ENCODE results near the gene TLE2. TPM values are rescaled to one million over a fixed set of nuclear protein-coding genes. Genes with fewer than 3 reads are reported as not detected.
"Not testable (repeated sequence)": the region's sequence is repeated elsewhere in the genome, so short reads cannot be mapped to it uniquely, and the experiment has no call there.

Gene TLE2
- total and polyA plus RNA-seq, 5 experiments from 2014 or later, result 7.0 to 21.1 (median 12.4) TPM

GRCh38 chr19:3020321-3020960 lies 8.6 kb downstream of the TLE2 start:
- Mint-ChIP-seq H3K27ac (no peak overlapping the region), H3K9me3 (no peaks in the 10 kb centered on the region)
- POLR2A ChIA-PET, result interaction anchor here (0.7 kb wide), 1 partner anchor 106 kb away, joined by 3 read pairs; no protein-coding TSS in a partner anchor

DNA sequence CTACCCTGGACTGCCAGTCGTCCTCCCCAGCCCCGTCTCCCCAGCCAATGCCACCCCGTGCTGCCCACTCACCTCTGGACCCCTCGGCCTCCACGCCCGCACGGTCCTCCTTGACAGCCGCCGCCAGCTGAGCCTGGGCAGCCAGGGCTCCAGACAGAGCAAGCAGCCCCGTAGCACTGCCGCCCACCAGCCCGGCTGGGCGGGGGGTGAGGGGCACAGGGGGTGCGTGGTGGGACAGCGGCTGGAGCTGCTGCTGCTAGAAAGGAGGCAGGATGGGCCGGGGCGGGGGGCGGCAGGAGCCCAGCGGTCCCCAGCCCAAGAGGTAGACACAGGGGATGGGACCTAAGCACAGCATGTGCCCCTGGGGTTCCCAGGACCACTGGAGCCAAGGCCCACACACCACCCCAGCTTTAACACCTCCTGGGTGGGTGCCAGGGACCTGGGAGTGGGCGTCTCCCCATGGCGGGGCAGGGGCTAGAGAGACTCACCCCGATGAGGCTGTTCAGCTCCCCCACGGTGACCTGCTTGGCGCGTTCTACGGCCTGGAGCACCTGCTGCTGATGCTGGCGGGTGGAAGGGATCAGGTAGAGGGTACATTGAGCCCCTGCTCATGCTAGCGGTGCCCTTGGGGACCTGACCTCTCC lies 9.7 kb downstream of the TLE2 start:
- H3K4me1 Mint-ChIP-seq, result peaks cover under 1 to 10% (median 6%) of the 10 kb centered on the region in 4 donors
- H3K36me3 Mint-ChIP-seq, result peaks cover 0 to 7% (median 3%) of the 10 kb centered on the region in 3 donors
- no peak for ATAC-seq
- POLR2A ChIA-PET, result interaction anchor here (1.0 kb wide), 1 partner anchor 33 kb away, joined by 3 read pairs; no protein-coding TSS in a partner anchor
- no peak for DNase-seq
- H3K27me3 Mint-ChIP-seq, result peaks cover 0 to 3% (median 0%) of the 10 kb centered on the region in 5 donors
- H3K9me3 Mint-ChIP-seq, result no peaks in the 10 kb centered on the region
- H3K4me3 Mint-ChIP-seq, result no peak overlapping the region
- H3K27ac Mint-ChIP-seq, result peak overlapping the region in 1 of 10 donors; percentile 48

More at GRCh38 chr19:3020321-3020960, 8.6 kb downstream of the TLE2 start:
- Mint-ChIP-seq H3K36me3 (peaks cover 0 to 4% (median 1%) of the 10 kb centered on the region in 3 donors), H3K4me1 (peaks cover 7 to 20% (median 14%) of the 10 kb centered on the region in 4 donors), H3K27me3 (peaks cover 0 to 3% (median 0%) of the 10 kb centered on the region in 5 donors), H3K4me3 (no peak overlapping the region)
- no peak for DNase-seq
- no peak for ATAC-seq

DNA sequence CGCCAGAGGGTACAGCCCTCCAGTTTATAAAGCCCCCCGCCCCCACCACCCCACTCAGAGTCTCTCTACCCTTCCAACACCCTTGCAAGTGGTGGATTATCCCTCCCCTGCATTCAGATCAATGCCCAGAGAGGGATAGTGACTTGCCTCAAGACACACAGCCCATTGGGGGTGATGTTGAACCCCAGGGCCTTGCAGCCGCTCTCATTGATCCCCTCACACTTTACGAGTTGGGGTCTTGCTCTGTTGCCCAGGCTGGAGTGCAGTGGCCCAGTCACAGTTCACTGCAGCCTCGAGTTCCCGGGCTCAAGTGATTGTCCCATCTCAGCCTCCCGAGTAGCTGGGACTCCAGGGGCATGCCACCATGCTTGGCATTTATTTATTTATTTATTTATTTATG lies 11.2 kb downstream of the TLE2 start:
- H3K9me3 Mint-ChIP-seq, result no peaks in the 10 kb centered on the region
- POLR2A ChIA-PET, result interaction anchor here (1.8 kb wide), 1 partner anchor 17 kb away, joined by 6 read pairs; no protein-coding TSS in a partner anchor
- H3K4me1 Mint-ChIP-seq, result peaks cover 0 to 3% (median under 1%) of the 10 kb centered on the region in 4 donors
- H3K27ac Mint-ChIP-seq, result no peak overlapping the region
- H3K36me3 Mint-ChIP-seq, result peaks cover 0 to 10% (median 6%) of the 10 kb centered on the region in 3 donors
- ATAC-seq (no peak), DNase-seq (no peak)
- H3K4me3 Mint-ChIP-seq, result no peak overlapping the region
- H3K27me3 Mint-ChIP-seq, result peaks cover 0 to 3% (median 0%) of the 10 kb centered on the region in 5 donors

DNA sequence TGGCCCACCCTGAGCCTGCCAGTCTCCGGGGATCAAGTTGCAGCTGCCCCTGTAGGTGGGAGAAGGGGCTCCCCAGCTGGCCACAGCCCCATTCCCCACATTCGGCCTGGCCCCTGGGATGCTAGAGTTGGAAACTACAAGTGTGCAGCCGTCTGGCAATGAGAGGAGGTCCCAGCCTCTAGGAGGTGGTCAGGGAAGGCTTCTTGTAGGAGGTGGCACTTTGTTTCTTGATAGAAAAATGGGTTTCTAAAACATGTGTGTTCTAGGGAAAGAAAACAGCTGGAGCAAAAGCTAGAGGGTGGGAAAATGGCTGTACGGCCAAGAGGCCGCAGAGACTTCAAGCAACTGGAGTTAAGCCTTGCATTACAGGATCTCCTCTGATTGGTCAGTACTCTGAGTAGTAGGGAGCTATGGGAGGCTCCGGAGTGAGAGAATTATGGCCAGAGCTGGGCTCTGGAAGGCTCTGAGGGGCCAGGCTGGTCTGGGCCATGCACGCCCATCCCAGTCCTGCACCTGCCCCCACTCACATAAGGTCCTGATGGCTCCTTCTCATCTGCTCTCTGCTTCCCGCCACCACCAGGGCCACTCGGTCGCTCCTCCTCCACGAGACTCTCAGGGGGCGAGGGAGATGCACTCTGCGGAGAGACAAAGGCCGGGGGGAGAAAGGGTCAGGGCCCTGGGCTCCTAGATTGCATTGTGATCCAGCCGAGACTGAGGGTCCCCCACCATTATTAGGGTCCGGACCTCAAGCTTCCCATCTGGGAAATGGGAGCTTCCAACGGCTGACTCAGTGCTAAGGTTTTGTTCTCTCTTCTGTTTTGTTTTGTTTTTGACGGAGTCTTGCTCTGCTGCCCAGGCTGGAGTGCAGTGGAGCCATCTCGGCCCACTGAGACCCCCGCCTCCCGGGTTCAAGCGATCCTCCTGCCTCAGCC lies 13.7 kb downstream of the TLE2 start:
- POLR2A ChIA-PET, result interaction anchor here (0.6 to 1.3 kb wide), 5 partner anchors 9 to 62 kb away, joined by 3 read pairs; no protein-coding TSS in a partner anchor
- Mint-ChIP-seq H3K9me3 (no peaks in the 10 kb centered on the region), H3K27me3 (no peaks in the 10 kb centered on the region), H3K36me3 (peaks cover 0 to 13% (median 6%) of the 10 kb centered on the region in 3 donors), H3K4me3 (no peak overlapping the region), H3K27ac (no peak overlapping the region), H3K4me1 (peaks cover 0 to 1% (median 0%) of the 10 kb centered on the region in 4 donors)
- DNase-seq, result no peak
- no peak for ATAC-seq

- Mint-ChIP-seq H3K4me3 (no peak overlapping the region), H3K4me1 (peaks cover 0 to 1% (median 0%) of the 10 kb centered on the region in 4 donors), H3K36me3 (peaks cover 0 to 19% (median 6%) of the 10 kb centered on the region in 3 donors), H3K27ac (no peak overlapping the region), H3K27me3 (no peaks in the 10 kb centered on the region), H3K9me3 (no peaks in the 10 kb centered on the region)
- no peak for ATAC-seq
- POLR2A ChIA-PET, result no interaction called here
- DNase-seq, result no peak
Measured at GRCh38 chr19:3014135-3014534, 14.9 kb downstream of the TLE2 start.

GRCh38 chr19:3013263-3013725 lies 15.8 kb downstream of the TLE2 start:
- no peak for ATAC-seq

GRCh38 chr19:3012621-3013262 lies 16.3 kb downstream of the TLE2 start:
- POLR2A ChIA-PET, result no interaction called here
- DNase-seq (no peak), ATAC-seq (no peak)
- Mint-ChIP-seq H3K4me3 (no peak overlapping the region), H3K27me3 (no peaks in the 10 kb centered on the region), H3K36me3 (peaks cover 0 to 27% (median 6%) of the 10 kb centered on the region in 3 donors), H3K9me3 (no peaks in the 10 kb centered on the region), H3K4me1 (peaks cover 0 to 1% (median 0%) of the 10 kb centered on the region in 4 donors), H3K27ac (no peak overlapping the region)

More at GRCh38 chr19:3013263-3013725, 15.8 kb downstream of the TLE2 start:
- DNase-seq, result no peak
- H3K27me3 Mint-ChIP-seq, result no peaks in the 10 kb centered on the region
- H3K4me3 Mint-ChIP-seq, result no peak overlapping the region
- peaks cover 0 to 24% (median 6%) of the 10 kb centered on the region in 3 donors for H3K36me3 Mint-ChIP-seq
- no peaks in the 10 kb centered on the region for H3K9me3 Mint-ChIP-seq
- POLR2A ChIA-PET, result no interaction called here
- no peak overlapping the region for H3K27ac Mint-ChIP-seq
- peaks cover 0 to 1% (median 0%) of the 10 kb centered on the region in 4 donors for H3K4me1 Mint-ChIP-seq

GRCh38 chr19:3012059-3012458 lies 17.0 kb downstream of the TLE2 start:
- H3K36me3 Mint-ChIP-seq, result peaks cover 0 to 27% (median 7%) of the 10 kb centered on the region in 3 donors
- H3K9me3 Mint-ChIP-seq, H3K27ac Mint-ChIP-seq, ATAC-seq, POLR2A ChIA-PET, DNase-seq, H3K4me3 Mint-ChIP-seq, H3K4me1 Mint-ChIP-seq, H3K27me3 Mint-ChIP-seq: not testable (repeated sequence)

- ATAC-seq, result no peak
- Mint-ChIP-seq H3K27me3 (no peaks in the 10 kb centered on the region), H3K9me3 (no peaks in the 10 kb centered on the region), H3K27ac (peak overlapping the region in 1 of 10 donors; percentile 41), H3K36me3 (peaks cover 0 to 23% (median 7%) of the 10 kb centered on the region in 3 donors), H3K4me3 (no peak overlapping the region), H3K4me1 (peaks cover 0 to 1% (median 0%) of the 10 kb centered on the region in 4 donors)
- no peak for DNase-seq
- POLR2A ChIA-PET, result no interaction called here
Measured at GRCh38 chr19:3010871-3011270, 18.2 kb downstream of the TLE2 start.

DNA sequence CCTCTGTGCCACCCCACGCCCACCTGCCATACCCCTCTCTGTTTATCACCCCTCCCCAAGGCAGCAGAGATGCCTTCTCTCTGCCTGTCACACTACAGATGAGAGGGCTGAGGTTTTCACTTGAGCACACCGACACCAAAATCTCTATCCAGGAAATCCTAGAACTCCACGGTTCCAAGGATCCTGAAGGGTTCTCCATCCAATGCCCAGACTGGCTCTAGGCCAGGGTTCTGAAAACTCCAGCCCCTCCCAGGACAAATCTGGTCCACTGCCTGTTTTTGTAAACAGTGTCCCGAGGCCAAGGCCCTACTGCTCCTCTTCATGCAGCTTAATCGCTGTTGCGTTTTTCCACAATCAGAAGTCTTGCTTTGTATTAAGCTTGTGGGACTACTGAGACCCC lies 20.1 kb downstream of the TLE2 start:
- H3K27ac Mint-ChIP-seq, result peak overlapping the region in 1 of 10 donors; percentile 56
- no peaks in the 10 kb centered on the region for H3K27me3 Mint-ChIP-seq
- DNase-seq (no peak), ATAC-seq (no peak)
- H3K4me3 Mint-ChIP-seq, result no peak overlapping the region
- H3K9me3 Mint-ChIP-seq, result no peaks in the 10 kb centered on the region
- H3K4me1 Mint-ChIP-seq, result no peaks in the 10 kb centered on the region
- POLR2A ChIA-PET, result no interaction called here
- H3K36me3 Mint-ChIP-seq, result peaks cover 0 to 20% (median 10%) of the 10 kb centered on the region in 3 donors

DNA sequence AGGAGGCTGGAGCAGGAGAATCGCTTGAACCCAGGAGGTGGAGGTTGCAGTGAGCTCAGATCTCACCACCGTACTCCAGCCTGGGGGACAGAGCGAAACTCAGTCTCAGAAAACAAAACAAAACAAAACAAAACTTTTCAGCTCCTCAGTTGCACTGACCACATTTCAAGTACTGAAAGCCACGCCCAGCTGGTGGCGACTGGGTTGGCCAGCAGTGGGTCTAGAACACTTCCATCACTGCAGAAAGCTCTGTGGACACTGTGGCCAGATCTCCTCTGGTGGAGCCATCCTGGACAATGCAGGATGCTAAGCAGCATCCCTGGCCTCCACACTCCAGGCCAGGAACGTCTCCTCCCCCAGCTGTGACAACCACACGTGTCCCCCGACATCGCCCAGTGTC lies 21.1 kb downstream of the TLE2 start:
- H3K4me3 Mint-ChIP-seq, result no peak overlapping the region
- DNase-seq (no peak), ATAC-seq (no peak)
- H3K9me3 Mint-ChIP-seq, result no peaks in the 10 kb centered on the region
- H3K27ac Mint-ChIP-seq, result peak overlapping the region in 1 of 10 donors; percentile 27
- peaks cover 0 to 17% (median 8%) of the 10 kb centered on the region in 3 donors for H3K36me3 Mint-ChIP-seq
- POLR2A ChIA-PET, result no interaction called here
- no peaks in the 10 kb centered on the region for H3K27me3 Mint-ChIP-seq
- H3K4me1 Mint-ChIP-seq, result no peaks in the 10 kb centered on the region
